Measurements from ENCODE around the gene ANKS4B.
"Not testable (repeated sequence)": the region's sequence is repeated elsewhere in the genome, so short reads cannot be mapped to it uniquely, and the experiment has no call there.

ANKS4B gene

DNA sequence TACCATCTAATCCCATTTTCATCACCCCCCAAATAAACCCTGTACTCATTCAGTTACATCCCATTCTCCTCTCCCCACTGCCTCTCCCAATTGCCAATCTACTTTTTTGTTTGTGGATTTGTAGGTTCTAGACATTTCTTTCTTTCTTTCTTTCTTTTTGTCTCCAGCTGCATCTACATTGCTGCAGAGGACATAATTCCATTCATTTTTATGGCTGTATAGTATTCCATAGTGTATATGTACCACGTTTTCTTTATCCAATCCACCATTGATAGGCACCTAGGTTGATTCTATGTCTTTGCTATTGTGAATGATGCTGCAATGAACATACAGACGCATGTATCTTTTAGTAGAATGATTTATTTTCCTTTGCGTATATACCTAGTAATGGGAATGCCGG, 50.9 kb downstream of the ANKS4B start:
- Histone ChIP-seq H3K4me2 (peak overlapping the region; percentile 89), H4K20me1 (no peaks in the 10 kb centered on the region), H3K9ac (no peak overlapping the region), H3K27ac (no peak overlapping the region), H3K36me3 (no peaks in the 10 kb centered on the region), H3K9me3 (peaks cover 31% of the 10 kb centered on the region), H3K27me3 (peaks cover 46% of the 10 kb centered on the region), H3K4me1 (peaks cover 23% of the 10 kb centered on the region), H3K4me3 (peak overlapping the region; percentile 69)
- TF ChIP-seq Cebpa-rat (IDR thresholded peaks at IDR 0.05), result no peak

DNA sequence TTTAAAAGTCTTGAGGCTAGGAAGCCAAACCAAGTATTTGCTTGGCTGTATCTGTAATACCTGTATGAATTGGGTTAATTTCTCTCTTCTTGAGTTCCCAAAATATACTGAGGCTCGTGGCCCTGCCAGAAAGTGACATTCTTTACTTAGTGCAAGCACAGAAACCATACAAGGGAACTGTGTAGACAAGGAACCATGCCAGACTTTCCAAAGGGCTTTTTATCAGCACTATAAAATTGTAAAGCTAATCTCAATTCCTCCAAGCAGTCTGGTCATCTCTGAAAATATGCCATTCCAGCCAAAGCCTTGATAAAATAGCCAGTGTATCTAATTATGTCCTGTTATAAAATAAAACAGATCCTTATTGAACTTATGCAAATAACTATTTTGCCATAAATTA, 51.8 kb downstream of the ANKS4B start:
- Histone ChIP-seq H4K20me1 (no peaks in the 10 kb centered on the region), H3K4me2 (no peak overlapping the region), H3K27ac (no peak overlapping the region), H3K4me1 (peaks cover 14% of the 10 kb centered on the region), H3K4me3 (no peak overlapping the region), H3K9me3 (peaks cover 40% of the 10 kb centered on the region), H3K9ac (no peak overlapping the region), H3K27me3 (peaks cover 39% of the 10 kb centered on the region), H3K36me3 (no peaks in the 10 kb centered on the region)
- TF ChIP-seq Cebpa-rat (IDR thresholded peaks at IDR 0.05), result no peak

DNA sequence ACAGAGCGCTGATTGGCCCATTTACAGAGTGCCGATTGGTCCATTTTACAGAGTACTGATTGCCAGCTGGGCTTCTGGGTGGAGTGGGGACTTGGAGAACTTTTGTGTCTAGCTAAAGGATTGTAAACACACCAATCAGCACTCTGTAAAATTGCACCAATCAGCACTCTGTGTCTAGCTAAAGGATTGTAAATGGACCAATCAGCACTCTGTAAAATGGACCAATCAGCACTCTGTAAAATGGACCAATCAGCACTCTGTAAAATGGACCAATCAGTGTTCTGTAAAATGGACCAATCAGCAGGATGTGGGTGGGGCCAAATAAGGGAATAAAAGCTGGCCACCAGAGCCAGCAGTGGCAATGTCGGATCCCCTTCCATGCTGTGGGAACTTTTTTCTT, 56.3 kb downstream of the ANKS4B start:
- not testable (repeated sequence) for H3K27me3 ChIP-seq, H3K4me3 ChIP-seq, H3K4me1 ChIP-seq, H3K27ac ChIP-seq, H3K4me2 ChIP-seq, H3K36me3 ChIP-seq, H4K20me1 ChIP-seq, H3K9ac ChIP-seq
- H3K9me3 ChIP-seq, result peaks cover 21% of the 10 kb centered on the region

DNA sequence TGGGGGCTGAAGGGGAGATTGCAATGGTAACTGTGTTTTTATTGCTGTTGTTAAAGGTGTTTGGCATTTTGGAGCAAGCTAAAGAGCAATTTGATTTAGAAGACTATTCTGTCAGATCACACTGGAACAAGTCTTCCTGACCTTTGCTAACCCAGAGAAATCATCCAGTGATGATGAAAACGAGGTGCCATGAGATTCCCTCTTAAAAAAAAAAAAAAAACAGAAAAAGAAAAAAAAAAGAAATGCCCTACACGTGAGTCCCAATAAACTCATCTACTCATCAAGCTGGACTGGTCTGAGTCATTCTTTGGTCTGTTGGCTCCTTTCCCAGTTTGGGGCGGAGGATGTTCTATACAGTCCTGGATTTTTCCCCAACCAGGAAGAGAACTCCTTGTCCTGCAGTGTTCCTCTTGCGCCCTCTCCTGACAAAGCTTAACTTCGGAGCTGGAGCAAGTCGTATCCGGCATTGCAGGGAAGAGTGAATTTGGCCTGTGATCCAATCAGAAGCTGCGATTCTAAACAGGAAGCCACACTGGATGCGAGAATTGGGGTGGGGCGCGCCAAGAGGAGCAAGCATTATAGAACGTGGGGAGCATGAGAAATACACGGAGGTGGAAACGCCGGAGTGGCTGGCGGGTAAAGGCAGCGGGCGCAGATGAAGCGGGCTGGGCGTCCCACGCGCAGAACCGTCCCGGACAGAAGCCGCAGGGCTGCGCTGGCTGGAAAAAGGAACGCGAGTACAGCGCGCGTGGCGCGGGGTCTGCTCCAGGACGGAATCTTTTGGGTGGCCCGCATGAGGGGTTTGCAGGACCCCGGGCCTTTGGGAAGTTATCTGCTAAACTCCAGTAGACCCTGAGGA, 67.0 kb downstream of the ANKS4B start:
- Histone ChIP-seq H3K9ac (peak overlapping the region; percentile 76), H3K36me3 (no peaks in the 10 kb centered on the region), H3K27me3 (no peaks in the 10 kb centered on the region), H3K9me3 (no peaks in the 10 kb centered on the region), H3K27ac (peak overlapping the region; percentile 47; the same call in 1 of the 2 replicates), H3K4me2 (peak overlapping the region; percentile 96), H3K4me3 (peak overlapping the region; percentile 83), H4K20me1 (no peaks in the 10 kb centered on the region), H3K4me1 (peaks cover 14% of the 10 kb centered on the region)
- no peak for TF ChIP-seq Cebpa-rat (IDR thresholded peaks at IDR 0.05)

DNA sequence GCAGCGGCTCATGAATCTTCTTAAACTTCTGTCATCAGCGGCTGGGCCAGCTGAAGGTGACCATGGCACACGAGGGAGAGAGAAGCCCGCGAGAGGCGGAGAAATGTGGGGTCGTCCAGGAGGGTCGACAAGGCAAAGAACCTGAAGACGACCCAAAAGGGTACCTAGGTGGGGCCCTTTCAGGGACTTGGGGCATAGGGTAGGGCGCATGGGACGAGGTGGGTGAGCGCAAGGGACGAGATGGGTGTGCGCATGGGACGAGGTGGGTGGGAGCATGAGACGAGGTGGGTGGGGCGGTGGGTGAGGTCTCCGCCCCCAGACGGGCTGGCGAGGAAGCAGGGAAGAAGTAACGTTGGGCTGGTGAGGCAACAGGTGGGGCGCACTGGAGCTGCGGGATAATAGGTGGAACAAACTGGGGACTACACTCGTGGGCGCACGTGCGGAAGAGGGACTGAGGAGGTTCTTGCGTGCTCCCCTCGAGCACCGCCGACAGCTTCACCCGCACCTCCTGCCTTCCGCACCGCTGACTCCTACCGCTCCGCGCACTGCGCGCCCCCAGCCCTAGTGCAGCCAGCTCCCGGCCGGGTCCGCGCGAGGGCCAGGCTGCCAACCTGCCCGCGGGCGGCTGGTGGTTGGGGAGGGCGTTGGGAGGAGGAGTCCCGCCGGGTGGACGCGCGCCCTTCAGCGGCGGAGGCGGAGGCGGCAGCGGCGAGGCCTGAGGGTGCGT, 67.8 kb downstream of the ANKS4B start:
- Histone ChIP-seq H3K27ac (peak overlapping the region; percentile 47), H3K4me1 (peaks cover 14% of the 10 kb centered on the region), H3K9me3 (no peaks in the 10 kb centered on the region), H3K9ac (peak overlapping the region; percentile 76), H3K4me2 (peak overlapping the region; percentile 96), H4K20me1 (no peaks in the 10 kb centered on the region), H3K4me3 (peak overlapping the region; percentile 83), H3K36me3 (no peaks in the 10 kb centered on the region), H3K27me3 (no peaks in the 10 kb centered on the region)
- TF ChIP-seq Cebpa-rat (IDR thresholded peaks at IDR 0.05), result no peak

DNA sequence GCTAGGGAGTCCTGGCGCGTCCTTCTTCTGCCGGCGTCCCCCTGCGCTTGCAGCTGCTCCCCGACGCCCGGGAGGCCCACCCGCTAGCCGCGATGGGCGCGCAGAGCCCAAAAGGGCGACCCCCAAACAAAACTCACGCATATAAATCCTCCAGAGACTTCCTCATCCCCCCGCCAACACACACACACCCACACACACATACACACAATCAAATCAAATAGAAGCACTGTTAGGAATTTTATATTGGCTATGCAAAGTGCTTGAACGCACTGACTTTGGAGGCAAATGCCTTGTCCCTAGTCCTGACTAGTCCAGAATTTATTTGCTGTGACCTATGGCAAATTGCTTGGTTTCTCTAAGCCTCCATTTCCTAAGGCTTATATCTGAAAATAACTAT, 68.4 kb downstream of the ANKS4B start:
- no peaks in the 10 kb centered on the region for H4K20me1 ChIP-seq
- H3K36me3 ChIP-seq, result no peaks in the 10 kb centered on the region
- peak overlapping the region; percentile 96 for H3K4me2 ChIP-seq
- peak overlapping the region; percentile 76 for H3K9ac ChIP-seq
- no peaks in the 10 kb centered on the region for H3K27me3 ChIP-seq
- peak overlapping the region; percentile 47 for H3K27ac ChIP-seq
- H3K4me3 ChIP-seq, result peak overlapping the region; percentile 83
- H3K9me3 ChIP-seq, result no peaks in the 10 kb centered on the region
- TF ChIP-seq Cebpa-rat (IDR thresholded peaks at IDR 0.05), result no peak
- H3K4me1 ChIP-seq, result peaks cover 14% of the 10 kb centered on the region

DNA sequence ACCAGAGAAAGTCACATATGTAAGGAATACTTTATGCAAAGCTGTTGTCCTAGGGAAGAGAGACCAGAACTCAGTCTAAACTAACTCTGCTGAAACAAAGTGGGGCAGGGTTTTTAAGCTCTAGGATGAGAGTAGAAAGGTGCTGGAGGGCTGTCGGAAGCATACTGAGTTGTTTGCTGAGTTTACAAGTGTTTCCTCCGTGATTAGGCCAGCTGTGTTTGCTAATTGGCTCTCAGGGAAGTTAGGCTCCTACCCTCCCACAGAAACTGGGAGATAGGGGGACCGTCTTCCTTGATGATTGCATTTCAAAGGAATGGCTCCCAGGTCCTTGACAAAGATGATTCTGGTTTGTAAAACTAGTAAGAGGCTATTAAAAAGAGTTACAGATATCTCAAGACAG, 69.0 kb downstream of the ANKS4B start:
- Histone ChIP-seq H3K9me3 (no peaks in the 10 kb centered on the region), H3K4me2 (peak overlapping the region; percentile 96), H3K4me3 (peak overlapping the region; percentile 83), H3K36me3 (no peaks in the 10 kb centered on the region), H3K27me3 (no peaks in the 10 kb centered on the region), H3K27ac (no peak overlapping the region), H3K4me1 (peaks cover 14% of the 10 kb centered on the region), H4K20me1 (no peaks in the 10 kb centered on the region), H3K9ac (peak overlapping the region; percentile 76; the same call in 1 of the 2 replicates)
- TF ChIP-seq Cebpa-rat (IDR thresholded peaks at IDR 0.05), result no peak

DNA sequence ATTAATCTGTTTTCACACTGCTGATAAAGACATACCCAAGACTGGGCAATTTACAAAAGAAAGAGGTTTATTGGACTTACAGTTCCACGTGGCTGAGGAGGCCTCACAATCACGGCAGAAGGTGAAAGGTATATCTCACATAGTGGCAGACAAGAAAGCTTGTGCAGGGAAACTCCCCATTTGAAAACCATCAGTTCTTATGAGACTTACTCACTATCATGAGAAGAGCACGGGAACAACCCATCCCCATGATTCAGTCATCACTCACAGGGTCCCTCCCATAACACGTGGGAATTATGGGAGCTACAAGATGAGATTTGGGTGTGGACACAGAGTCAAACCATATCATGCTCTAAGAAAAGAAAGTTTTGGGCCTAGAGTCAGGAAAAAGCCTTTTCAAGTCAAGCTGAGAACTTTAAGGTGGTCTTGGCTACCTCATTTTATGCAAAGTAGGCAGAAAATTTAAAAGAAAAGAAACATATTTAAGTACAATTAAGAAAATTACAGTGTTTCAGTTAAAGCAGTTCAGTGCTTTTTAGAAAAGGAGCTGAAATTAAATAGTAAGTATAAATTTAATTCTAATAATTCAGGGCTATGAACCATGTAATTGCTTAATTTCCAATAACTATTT, 69.5 kb downstream of the ANKS4B start:
- H3K9ac ChIP-seq, result no peak overlapping the region
- no peaks in the 10 kb centered on the region for H4K20me1 ChIP-seq
- no peak overlapping the region for H3K4me3 ChIP-seq
- H3K4me1 ChIP-seq, result peaks cover 14% of the 10 kb centered on the region
- no peaks in the 10 kb centered on the region for H3K9me3 ChIP-seq
- no peaks in the 10 kb centered on the region for H3K36me3 ChIP-seq
- peak overlapping the region; percentile 96 for H3K4me2 ChIP-seq
- no peaks in the 10 kb centered on the region for H3K27me3 ChIP-seq
- H3K27ac ChIP-seq, result no peak overlapping the region
- no peak for TF ChIP-seq Cebpa-rat (IDR thresholded peaks at IDR 0.05)

Data from BLaER1 (cell line).